GM19324 (cell line): Measurements from ENCODE around the gene TEC.
A peak's percentile ranks its signal among the peaks of the same experiment; 100 is the strongest.
"Not testable (repeated sequence)": the region's sequence is repeated elsewhere in the genome, so short reads cannot be mapped to it uniquely, and the experiment has no call there.

Experiments
- ATAC-seq: cut with Tn5 transposase; IDR thresholded peaks from one replicate; pipeline ENCODE4 v1.9.1; 2021; ENCODE audit warnings: mild to moderate bottlenecking, moderate library complexity; ENCODE audit not compliant: unreplicated experiment, low FRiP score

The TEC gene

DNA sequence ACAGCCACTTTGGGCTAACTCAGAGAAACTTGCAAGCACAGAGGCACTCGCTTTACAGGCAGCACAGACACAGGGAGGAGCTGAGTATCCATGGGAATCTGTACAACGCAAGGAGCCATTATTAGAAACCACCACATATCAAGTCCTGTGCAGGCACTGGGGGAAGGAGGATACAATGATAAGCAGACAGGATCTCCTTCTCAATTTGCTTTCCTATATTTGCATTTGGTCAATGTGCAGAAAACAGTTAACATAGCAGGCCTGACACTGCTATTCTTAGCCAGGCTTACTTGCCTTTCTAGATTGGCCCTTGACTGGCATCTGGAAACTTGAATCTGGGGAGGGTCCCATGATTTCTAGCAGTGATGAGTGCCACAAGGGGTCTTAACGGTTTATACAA is 65.8 kb downstream of the TEC start:
- ATAC-seq: peak; percentile 63

DNA sequence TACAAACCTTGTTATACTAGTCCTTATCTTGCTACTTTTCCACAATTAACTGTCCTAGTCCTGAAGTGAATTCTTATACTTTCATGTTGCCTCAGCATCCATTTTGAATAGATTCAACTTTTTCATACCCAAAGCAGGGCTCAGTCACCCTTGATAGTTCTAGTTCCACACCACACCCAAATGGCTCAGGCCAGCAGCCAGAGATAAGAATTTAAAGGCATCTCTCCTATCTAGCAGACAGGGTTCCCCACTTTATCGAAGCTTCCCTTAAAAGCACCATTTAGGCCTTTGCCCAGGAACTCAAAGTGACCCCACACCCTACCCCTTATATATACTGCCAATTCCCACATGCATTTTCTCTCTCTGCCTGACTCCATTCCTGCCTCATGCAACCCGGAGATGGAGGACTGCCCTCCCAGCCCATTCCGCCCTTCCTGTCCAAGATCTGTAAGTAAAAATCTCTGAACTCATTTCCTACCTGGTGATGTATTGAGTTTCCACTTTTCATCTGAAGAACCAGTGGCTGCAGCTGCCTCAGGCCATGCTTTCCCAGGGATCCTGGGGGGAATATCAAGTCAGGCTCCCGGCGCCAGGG is 71.9 kb downstream of the TEC start:
- no peak for ATAC-seq

DNA sequence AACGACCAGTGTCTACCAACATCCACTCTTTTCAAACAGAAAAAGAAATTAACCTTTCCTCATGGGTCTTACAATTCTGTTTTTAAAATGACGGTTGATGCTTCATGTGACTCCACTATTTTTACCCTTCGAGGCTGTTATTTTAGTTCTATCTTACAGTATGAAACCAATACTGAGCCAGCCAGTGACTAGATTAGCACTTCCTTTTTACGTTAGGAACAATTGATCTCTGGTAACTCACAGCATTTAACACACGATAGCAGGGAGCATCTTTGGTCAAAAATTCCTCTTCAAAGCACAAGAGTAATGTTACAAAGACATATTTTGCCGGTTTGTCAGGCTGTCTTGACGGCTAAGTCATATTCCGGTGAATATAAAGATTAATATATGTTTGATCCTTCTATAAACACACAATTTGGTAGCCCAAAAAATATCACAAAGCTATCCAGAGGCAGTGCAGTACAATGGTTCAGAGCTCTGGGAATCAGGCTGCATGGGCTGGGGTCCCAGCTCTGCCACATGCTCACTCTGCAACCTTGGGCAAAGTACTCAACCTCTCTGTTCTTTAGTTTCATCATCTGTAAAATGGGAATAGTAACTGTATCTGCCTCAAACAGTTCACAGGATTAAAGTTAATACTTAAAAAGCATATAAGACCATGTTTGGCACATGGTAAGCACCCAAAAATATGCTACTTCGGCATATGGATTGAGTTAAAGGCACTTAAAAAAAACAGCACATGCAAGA is 72.7 kb downstream of the TEC start:
- peak; percentile 58 for ATAC-seq

DNA sequence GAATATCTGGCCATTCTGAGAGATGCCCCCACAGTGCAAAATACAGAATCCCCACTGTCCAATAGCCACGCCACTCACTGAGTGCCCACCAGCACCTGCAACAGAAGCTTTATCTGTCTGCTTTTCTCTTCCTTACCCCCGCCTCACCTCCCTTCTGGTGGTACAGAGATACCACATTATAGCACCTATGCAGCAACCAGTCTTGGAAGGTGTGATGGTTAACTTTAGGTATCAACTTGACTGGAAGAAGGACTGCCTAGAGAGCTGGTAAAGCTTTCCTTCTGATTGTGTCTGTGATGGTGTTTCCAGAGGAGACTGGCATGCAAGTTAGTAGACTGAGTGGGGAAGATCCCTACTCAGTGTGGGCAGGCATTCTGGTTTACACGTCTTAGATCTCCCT is 73.8 kb downstream of the TEC start:
- ATAC-seq: no peak

DNA sequence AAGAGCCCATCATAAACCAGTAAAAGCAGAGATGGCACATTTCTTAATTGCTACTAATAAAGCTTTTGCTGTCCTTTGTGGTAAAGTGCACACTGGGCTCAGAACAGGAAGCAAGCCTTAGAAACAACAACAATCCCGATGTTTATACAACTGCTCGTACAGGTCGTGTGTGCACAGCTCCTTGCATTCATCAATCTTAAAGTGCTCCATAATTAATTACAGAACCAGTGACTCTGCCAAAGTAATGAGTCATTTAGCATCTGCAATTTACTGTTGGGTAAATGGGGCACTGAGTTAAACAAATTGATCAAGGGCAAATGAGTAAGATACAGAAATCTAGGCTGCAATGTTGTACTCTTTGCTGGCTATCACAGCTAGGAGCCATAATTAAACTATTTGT is 74.3 kb downstream of the TEC start:
- ATAC-seq: no peak

DNA sequence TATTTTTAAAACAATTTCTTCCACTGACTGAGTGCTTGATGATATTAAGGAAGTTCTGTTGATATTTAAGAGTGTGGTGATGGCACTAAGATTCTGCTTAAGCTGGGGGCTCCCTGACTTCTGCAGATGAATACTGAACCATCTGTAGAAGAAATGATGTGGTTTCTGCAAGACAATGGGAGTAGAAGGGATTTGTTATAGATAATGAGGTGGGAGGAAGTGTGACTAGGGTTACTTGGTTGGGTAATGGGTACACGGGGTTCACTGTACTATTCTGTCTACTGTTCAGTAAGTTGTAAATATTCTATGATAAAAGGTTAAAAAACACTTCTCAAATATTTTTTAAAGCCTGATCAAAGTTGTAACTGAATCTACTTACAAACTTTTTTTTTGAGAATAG is 74.7 kb downstream of the TEC start:
- no peak for ATAC-seq

DNA sequence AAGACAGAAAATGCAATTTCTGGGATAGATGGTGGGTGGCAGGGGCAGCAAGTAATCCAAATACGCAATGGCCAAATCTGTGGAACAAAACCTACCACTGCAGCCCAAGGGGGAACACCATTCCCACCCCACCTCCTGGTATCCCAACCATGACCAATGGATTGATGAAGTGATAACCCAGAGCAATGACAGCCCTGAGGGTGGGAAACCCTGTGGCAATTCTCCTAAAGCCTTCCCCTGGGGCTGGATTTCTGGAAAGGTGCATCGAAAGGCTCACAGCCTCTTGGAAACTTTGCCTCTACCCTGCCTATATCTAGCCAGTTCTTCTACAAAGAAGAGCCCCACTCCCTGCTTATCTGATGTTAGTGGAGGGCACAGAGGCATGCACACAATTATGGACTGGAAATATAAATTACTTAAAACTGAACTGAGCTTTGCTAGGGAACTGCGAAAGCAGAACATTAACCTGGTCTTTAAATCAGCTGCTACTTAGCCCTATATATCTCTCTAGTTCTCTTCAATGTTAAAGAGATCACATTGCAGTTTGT is 75.6 kb downstream of the TEC start:
- no peak for ATAC-seq

DNA sequence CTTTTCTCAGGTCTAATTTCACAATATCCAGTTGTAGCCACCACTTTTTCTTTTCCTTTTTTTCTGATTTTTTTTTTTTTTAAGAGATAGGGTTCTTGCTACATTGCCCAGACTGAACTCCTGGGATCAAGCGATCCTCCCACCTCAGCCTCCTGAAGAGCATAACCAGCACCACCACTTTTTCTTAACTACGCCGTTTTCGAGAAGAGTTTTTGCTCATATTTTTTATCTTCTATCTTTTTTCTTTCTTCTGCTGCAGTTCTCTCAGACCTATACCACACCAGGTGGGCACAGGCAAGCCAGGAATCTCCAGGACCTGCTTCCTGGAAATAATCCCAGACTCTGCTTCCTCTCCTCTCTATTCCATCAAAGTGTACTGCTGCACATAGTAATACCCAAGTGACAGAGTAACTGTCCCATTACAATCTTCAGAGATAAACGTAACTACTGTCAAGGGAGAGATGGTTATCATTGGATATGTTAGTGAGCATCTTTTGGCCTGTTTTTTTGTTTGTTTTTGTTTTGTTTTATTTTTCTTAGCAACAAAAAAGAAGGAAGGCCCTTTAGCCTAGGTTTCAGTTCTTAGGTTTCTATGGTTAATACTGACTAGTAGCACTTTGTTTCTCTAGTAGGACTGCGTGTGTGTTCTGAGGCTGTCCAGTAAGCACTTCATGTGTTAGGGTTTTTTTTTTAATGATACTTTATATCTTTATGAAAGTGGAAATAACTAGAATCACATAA is 76.4 kb downstream of the TEC start:
- ATAC-seq: no peak

DNA sequence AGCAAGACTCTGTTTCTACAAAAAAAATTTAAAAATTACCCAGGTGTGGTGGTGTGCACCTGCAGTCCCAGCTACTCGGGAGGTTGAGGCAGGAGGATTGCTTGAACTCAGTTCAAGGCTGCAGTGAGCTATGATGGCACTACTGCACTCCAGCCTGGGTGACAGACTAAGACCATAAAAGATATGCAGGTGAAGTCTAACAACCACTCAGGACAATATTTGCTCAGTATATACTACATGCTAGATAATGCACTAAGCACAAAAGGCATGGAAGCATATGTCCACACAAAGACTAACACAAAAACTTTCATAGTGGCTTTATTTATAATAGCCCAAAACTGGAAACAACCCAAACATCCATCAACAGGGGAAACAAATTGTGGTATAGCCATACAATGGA is 77.9 kb downstream of the TEC start:
- no peak for ATAC-seq

DNA sequence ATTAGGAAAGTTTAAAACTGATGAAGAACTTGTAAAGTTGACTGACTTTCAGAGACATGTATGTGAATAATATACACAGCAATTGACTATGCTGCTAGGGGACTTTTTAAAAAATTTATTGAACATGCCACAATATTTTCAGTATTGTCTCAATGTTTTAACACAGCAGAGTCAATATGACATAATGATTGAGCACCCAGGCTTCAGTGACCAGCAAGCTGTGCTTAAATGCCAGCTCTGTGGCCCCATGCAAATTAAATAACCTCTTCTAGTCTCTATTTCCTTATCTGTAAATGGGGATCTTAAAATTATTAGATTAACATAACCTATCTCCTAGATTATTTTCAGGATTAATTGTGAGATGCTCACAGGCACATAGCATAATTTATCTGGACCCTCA is 78.8 kb downstream of the TEC start:
- ATAC-seq: no peak

DNA sequence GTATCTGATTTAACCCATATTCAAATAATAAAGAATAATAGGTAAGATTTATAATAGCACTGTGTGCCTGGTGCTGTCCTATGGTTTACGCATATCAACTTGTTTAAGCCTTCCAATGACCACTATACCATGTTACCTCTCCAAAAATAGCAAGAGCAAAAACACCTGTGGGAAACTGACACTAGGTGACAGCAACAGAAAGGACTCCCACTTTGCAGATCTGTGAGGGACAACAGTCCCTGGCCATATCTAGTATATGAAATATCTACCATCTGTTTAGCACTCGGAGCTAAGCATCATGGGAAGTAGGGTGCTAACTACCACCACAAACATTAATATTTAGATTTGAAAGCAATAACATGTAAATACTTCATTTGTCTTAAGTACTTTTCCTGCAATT is 79.9 kb downstream of the TEC start:
- no peak for ATAC-seq

DNA sequence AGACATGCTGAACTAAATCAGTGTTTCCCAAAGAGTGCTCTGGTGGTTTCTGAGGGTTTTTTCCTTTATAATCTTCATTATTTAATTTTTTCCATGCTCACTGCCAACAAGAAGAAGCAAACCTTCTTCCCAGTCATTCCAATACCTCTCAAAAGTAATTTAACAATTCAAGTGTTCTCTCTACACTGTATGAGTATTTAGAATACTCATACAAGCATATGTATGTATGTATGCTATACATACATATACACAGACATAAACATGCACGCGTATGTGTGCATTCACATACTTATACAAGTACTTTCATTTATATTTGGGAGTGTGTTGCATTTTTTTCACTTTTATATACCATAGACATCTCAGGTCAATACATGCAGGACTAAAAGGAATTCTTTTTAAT is 81.2 kb downstream of the TEC start:
- ATAC-seq: no peak

DNA sequence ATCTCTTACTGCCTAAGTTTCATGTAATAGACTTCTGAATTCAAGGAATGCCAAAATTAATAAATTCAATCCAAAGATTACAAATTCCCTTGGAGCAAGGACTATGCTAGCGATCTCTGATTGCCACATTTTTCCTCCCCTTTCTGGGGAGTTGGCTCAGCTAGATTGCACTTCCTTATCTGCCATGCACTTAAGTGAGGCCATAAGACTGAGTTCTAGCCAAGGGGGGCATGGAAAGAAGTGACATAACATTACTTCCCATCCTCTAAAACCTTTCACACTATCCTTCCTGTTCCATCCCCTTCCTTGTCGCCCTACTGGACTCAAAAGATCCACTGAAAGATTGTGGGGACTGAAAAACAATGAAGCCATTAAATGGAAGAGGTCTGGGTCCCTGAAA is 81.8 kb downstream of the TEC start:
- ATAC-seq: no peak

DNA sequence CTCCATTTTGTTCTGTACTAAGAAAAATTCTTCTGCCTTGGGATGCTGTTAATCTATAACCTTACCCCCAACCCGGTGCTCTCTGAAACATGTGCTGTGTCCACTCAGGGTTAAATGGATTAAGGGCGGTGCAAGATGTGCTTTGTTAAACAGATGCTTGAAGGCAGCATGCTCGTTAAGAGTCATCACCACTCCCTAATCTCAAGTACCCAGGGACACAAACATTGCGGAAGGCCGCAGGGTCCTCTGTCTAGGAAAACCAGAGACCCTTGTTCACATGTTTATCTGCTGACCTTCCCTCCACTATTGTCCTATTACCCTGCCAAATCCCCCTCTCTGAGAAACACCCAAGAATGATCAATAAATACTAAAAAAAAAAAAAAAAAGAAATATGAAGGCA is 82.6 kb downstream of the TEC start:
- ATAC-seq: not testable (repeated sequence)

DNA sequence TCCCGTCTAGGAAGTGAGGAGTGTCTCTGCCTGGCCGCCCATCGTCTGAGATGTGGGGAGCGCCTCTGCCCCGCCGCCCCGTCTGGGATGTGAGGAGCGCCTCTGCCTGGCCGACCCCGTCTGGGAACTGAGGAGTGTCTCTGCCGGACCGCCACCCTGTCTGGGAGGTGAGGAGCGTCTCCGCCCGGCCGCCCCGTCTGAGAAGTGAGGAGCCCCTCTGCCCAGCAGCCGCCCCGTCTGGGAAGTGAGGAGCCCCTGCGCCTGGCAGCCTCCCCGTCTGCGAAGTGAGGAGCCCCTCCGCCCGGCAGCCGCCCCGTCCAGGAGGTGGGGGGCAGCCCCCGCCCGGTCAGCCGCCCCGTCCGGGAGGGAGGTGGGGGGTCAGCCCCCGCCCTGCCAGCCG is 83.2 kb downstream of the TEC start:
- ATAC-seq: not testable (repeated sequence)

DNA sequence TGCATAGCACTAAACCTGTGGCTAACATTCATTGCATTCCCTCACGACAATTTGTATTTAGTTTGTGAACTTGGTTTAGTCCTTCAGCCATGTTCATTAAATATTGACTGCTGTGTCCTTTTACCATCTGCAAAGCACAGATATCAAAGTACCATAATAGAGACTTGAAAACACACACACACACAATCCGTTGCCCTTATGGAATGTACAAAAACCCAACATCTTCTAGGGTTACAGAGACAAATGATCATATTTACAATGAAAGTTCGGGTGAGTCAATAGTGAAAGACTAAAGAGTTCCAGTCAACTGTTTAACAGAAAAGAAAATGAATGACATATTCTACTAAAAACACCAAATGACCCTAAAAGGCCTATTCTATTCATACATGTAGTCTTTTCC is 84.8 kb downstream of the TEC start:
- ATAC-seq: no peak

DNA sequence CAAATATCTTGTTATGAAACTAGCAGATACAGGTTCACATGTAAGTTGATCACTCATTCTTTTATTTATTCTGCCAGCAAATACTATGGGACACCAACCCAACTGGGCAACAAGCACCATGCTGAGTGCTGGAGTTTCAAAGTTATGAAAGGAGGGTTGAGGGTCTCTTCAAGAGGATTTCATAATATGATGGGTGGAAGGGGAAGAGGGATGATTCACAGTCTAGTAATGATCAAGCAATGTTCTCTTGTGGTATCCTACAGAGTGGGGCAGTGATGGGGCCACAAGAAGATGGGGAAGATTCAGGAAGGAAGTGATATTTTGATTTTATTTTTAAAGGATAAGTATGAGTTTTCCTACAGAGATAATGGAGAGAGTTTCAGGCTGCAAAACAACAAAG is 89.4 kb downstream of the TEC start:
- ATAC-seq: no peak

DNA sequence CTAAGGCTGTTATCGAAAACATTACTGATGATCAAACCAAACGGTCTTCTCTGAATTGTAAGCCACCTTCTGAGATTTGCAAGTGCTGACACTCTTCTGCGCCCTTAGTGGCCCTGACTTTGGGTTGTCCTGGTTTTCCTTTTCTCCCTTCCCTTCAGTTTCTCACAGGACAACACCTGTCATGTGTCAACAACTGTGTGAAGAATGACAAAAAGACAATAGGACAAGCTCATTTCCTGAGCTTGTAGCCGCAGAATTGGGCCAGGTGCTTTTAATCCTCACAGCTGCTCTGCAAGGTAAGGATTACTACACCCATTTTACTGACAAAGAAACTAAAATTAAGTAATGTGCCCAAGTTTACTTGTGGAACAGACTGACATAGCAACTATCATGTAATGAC is 90.7 kb downstream of the TEC start:
- no peak for ATAC-seq

DNA sequence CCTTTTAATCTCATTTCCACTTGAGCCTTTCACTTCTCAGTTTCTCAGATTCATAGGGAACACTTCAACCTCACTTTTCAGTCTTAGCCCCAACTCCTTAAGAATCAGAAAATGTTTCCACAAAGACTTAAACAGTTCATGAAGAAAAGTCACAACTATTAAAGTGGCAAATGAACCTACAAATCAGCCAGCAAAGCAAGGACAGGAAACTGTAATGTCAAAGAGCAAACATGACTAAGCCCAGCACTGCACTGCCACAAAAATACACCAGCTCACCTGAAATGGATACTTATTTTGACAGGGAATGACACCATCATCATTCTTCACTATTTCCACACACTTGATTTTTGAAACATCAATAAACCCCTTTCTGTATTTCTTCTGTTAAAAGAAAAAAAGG is 93.8 kb downstream of the TEC start:
- ATAC-seq: no peak

DNA sequence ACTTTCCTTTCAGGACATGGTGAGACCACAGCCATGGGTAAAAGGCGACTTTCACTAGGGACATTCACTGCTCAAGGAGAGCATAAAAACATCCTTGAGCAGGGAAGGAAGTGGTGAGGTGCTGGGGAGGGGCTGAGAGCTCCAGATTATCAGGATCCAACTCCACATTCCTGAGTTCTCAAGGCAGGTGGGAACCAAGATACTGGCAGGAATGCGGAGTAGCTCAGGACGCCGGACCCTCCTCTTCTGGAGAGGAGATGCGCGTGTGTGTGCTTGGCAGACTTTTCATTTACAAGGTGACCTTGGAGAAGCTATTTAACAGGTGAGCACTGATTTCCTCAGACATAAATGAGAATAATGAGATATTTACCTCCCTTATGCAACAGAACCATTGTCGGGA is 94.3 kb downstream of the TEC start:
- no peak for ATAC-seq
